ENCODE results near the gene MAST3.

Gene MAST3

GRCh38 chr19:18164072-18164471, 66.5 kb downstream of the MAST3 start:
- no peak for FAIRE-seq

GRCh38 chr19:18165794-18166544, 68.4 kb downstream of the MAST3 start:
- FAIRE-seq, result no peak

GRCh38 chr19:18167011-18167410, 69.4 kb downstream of the MAST3 start:
- no peak for FAIRE-seq

GRCh38 chr19:18167975-18168645, 70.5 kb downstream of the MAST3 start:
- no peak for FAIRE-seq

- FAIRE-seq, result no peak
Measured at GRCh38 chr19:18168673-18169381, 71.2 kb downstream of the MAST3 start.

GRCh38 chr19:18170714-18171255, 73.2 kb downstream of the MAST3 start:
- FAIRE-seq, result no peak

- FAIRE-seq, result no peak
Measured at GRCh38 chr19:18171605-18172327, 74.2 kb downstream of the MAST3 start.

GRCh38 chr19:18172331-18173053, 74.9 kb downstream of the MAST3 start:
- FAIRE-seq, result no peak

GRCh38 chr19:18173054-18173571, 75.5 kb downstream of the MAST3 start:
- no peak for FAIRE-seq

- peak; percentile 87 for FAIRE-seq
Measured at GRCh38 chr19:18173572-18174288, 76.2 kb downstream of the MAST3 start, which contains the start of gene IFI30. Gene IFI30, plus strand, starts transcription at chr19:18173813. Its CDS starts 29 bp downstream, at chr19:18173842.

- FAIRE-seq, result no peak
Measured at GRCh38 chr19:18174983-18175382, 77.4 kb downstream of the MAST3 start.

GRCh38 chr19:18176367-18177310, 79.1 kb downstream of the MAST3 start:
- FAIRE-seq, result no peak

GRCh38 chr19:18179957-18180356, 82.4 kb downstream of the MAST3 start:
- FAIRE-seq, result no peak

- FAIRE-seq, result no peak
Measured at GRCh38 chr19:18183529-18183928, 86.0 kb downstream of the MAST3 start.

- FAIRE-seq, result no peak
Measured at GRCh38 chr19:18185538-18185937, 88.0 kb downstream of the MAST3 start.

GRCh38 chr19:18190278-18190677, 92.7 kb downstream of the MAST3 start:
- no peak for FAIRE-seq

- no peak for FAIRE-seq
Measured at GRCh38 chr19:18191640-18192062, 94.1 kb downstream of the MAST3 start.

GRCh38 chr19:18192673-18193387, 95.3 kb downstream of the MAST3 start, which contains the start of gene MPV17L2:
Gene MPV17L2, plus strand, starts transcription at chr19:18193218. Its CDS starts 64 bp downstream, at chr19:18193282.
- peak; percentile 100 for FAIRE-seq
